NCI-H2196 (cell line): ENCODE measurements around the gene LYSMD2.

Source experiments
- DNase-seq: peaks from one replicate; lab custom pipeline; 2025; ENCODE audit not compliant: unreplicated experiment; lab: John Stamatoyannopoulos, UW

Gene LYSMD2

GRCh38 chr15:51720201-51720995 lies 17.1 kb downstream of the LYSMD2 start:
- DNase-seq, result no peak

GRCh38 chr15:51718746-51719145 lies 18.7 kb downstream of the LYSMD2 start:
- DNase-seq, result no peak

GRCh38 chr15:51718219-51718618 lies 19.2 kb downstream of the LYSMD2 start:
- DNase-seq, result no peak

DNA sequence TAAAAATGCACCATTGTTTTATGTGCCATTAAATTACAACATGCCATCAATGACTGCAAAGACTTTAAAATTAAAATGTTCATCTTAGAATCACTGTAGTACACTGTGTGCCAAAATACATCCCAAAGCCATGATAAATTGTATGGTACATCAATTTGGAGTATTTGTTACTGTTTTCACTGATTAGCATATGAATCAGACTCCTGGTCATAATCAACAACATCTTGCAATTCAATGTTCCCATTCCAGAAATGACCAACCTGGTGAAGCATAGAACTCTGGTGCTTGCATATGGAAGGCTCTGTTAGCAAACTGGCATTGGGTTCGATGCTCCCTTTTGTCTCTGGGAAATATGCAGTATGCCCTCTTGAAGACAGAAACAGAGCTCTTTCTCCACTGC lies 22.5 kb downstream of the LYSMD2 start:
- no peak for DNase-seq

DNA sequence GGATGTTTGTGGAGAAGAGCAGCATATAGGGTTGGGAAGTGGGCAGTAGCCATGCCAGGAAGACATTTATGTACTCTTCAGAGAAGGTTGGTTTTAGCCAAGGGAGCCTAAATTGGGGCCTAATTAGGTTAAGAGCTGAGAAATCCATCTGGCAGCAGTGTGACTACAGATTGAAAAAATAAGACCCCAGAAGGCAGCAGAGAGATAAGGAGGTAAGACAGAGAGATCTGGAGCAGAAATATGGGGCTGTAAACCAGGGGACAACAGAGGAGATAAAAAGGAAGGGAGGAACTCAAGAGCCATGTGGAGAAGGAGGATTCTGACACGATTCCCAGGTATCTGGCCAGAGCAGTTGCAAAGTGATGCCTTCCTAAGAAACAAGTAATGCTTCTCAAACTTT lies 23.3 kb downstream of the LYSMD2 start:
- DNase-seq, result no peak

DNA sequence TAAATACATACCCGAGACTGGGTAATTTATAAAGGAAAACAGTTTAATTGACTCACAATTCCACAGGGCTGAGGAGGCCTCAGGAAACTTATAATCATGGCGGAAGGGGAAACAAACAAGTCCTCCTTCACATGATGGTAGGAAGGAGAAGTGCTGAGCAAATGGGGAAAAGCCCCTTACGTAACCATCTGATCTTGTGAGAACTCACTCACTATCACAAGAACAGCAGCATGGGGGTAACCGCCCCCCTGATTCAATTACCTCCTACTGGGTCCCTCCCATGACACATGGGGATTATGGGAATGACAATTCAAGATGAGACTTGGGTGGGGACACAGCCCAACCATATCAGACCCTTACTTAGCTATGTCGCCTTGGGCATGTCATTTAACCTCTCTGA lies 28.4 kb downstream of the LYSMD2 start:
- DNase-seq, result no peak

- peak; percentile 20 for DNase-seq
Observed at GRCh38 chr15:51708013-51708412, 29.4 kb downstream of the LYSMD2 start.

GRCh38 chr15:51706926-51707608 lies 30.4 kb downstream of the LYSMD2 start:
- DNase-seq, result no peak

DNA sequence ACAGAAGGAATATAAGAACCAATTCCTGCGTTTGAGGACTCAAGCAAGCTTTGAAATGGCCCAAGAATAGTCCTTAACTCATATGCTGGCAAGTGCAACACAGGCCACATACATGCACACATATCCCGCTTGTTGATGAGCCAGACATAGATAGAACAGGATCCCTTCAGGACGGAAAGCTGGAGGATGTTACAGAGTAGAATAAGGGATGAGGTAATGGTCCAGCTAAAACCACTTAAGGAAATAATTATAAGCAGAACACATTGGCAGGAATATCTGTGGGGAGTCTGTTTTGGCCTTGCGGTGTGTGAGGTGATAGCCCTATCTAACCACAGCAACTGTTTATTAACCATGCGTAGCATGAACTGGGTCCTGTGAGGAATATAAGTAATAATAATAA lies 31.2 kb downstream of the LYSMD2 start:
- DNase-seq, result no peak

DNA sequence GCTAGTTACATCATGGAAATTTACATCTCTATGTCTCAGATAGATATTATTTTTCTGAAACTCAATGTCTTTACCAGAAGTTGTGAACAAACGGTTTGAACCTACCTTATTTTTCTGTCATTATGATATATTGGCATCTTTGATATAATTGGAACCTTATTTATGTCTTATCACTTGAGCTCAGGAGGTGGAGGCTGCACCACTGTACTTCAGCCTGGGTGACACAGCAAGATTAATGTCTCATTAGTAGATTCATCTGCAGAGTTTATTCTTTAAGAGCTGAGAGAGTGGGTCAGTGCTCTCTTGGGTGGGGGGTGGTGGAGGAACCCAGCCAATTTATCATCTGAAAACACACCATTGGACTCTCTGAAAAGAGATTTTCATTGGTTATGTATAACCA lies 34.7 kb downstream of the LYSMD2 start:
- no peak for DNase-seq

DNA sequence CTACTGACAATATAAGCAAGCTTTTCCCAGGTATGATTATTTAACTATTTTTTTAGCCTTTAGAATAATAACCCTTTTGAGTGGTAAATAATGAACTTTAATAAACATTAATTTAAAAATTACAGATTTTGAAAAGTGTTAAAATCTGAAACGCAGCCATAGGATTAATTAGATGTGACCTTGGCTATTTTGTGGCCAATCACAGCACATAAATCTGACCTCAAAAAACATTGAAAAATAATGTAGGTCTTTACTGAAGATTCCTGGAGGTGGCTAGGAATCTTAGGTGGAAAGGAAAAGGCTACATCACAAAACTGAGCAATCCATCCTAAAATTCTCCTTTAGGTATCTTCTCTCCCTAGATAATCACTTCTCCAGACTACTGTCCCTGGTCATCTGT lies 38.1 kb downstream of the LYSMD2 start:
- no peak for DNase-seq

GRCh38 chr15:51697163-51697562 lies 40.3 kb downstream of the LYSMD2 start:
- no peak for DNase-seq

GRCh38 chr15:51696566-51696965 lies 40.9 kb downstream of the LYSMD2 start:
- no peak for DNase-seq

DNA sequence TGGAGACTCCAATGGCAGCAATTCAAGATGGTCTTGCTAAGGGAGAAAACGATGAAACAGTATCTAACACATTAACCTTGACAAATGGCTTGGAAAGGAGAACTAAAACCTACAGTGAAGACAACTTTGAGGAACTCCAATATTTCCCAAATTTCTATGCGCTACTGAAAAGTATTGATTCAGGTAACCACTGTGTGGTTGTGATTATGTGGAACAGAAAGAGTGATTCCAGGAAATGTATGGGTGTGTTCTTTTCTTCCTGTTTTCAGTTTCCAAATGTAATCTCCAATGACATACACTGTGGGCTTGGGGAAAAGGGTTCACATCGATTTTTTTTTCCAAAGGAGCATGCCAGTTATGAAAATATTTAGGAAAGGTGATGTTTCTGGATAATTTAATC lies 45.3 kb downstream of the LYSMD2 start:
- DNase-seq, result no peak

- DNase-seq, result no peak
Observed at GRCh38 chr15:51688863-51689262, 48.6 kb downstream of the LYSMD2 start.

GRCh38 chr15:51687565-51687964 lies 49.9 kb downstream of the LYSMD2 start:
- no peak for DNase-seq

- no peak for DNase-seq
Observed at GRCh38 chr15:51681303-51681963, 56.0 kb downstream of the LYSMD2 start, which contains the start of gene SCG3. Gene SCG3 (plus strand): TSS chr15:51681503. CDS start chr15:51681756, 253 bp downstream.

GRCh38 chr15:51680321-51680720 lies 57.1 kb downstream of the LYSMD2 start:
- no peak for DNase-seq

- DNase-seq, result no peak
Observed at GRCh38 chr15:51678096-51678495, 59.4 kb downstream of the LYSMD2 start.

DNA sequence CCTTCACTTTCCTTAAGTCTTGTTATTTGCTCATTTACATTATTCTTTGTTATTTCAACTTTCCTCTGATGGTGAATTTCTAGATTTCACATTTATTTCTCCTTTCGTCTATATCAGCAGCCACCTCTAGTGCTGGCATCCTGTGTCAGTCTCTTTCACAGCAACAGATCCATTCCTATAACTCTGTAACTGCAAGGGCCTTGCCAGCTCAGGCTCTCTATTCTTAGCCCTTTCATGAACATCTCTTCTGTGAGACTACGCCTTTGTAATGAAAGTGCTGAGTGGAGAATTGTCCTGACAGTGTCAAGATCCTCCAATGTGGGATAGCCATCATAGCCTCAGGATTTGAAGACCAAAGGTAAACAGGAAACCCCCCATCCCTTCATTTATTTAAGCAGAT lies 60.0 kb downstream of the LYSMD2 start:
- no peak for DNase-seq

- no peak for DNase-seq
Observed at GRCh38 chr15:51677021-51677420, 60.4 kb downstream of the LYSMD2 start.

DNA sequence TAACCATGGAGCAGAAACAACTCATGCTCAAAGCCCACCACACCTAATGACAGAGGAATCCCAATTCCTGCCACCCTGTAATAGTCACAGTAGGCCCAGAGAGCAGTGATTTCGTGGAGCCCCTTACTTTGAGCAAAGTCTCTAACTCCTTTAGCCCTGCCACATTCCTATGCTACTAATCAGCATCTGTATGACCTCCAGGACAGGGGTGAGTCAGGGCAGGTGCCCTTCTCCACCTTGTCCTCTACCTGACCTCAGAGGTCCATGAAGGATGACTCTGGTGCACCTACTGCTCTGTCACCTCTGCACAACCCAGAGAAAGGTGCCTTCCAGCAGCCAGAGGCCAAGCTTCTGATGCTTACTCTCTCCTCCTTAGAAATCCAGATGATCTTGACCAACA lies 62.2 kb downstream of the LYSMD2 start:
- no peak for DNase-seq
